Activated CD4-positive, alpha-beta T cell treated with anti-CD3 and anti-CD28 coated beads, Interleukin-2, Interleukin-4, amounts not matched to agents 100 ng/mL and 50 ng/mL, durations not matched to agents 16 hours and 8 hours (primary cell): Measurements from ENCODE around the gene WFIKKN2.
"Not testable (repeated sequence)": the region's sequence is repeated elsewhere in the genome, so short reads cannot be mapped to it uniquely, and the experiment has no call there.

Source experiments
- DNase-seq: peaks from one replicate; pipeline ENCODE4 v3.0.0-alpha.2; 2020; ENCODE audit warnings: low spot score

WFIKKN2 gene

GRCh38 chr17:50835301-50836234 lies at the start of gene WFIKKN2:
WFIKKN2 (plus strand) TSS chr17:50835586; CDS start chr17:50835938, 352 bp downstream.
- DNase-seq: no peak

GRCh38 chr17:50785946-50786570 lies 49.3 kb upstream of the WFIKKN2 start:
- DNase-seq: no peak

GRCh38 chr17:50787106-50787505 lies 48.3 kb upstream of the WFIKKN2 start:
- no peak for DNase-seq

- DNase-seq: no peak
Measured at GRCh38 chr17:50790618-50791017, 44.8 kb upstream of the WFIKKN2 start.

- no peak for DNase-seq
Measured at GRCh38 chr17:50792132-50792531, 43.3 kb upstream of the WFIKKN2 start.

- DNase-seq: no peak
Measured at GRCh38 chr17:50793007-50793406, 42.4 kb upstream of the WFIKKN2 start.

GRCh38 chr17:50794361-50794760 lies 41.0 kb upstream of the WFIKKN2 start:
- DNase-seq: no peak

- no peak for DNase-seq
Measured at GRCh38 chr17:50797135-50797810, 38.1 kb upstream of the WFIKKN2 start.

GRCh38 chr17:50798424-50799288 lies 36.7 kb upstream of the WFIKKN2 start:
- no peak for DNase-seq

GRCh38 chr17:50799582-50799981 lies 35.8 kb upstream of the WFIKKN2 start:
- no peak for DNase-seq

- DNase-seq: no peak
Measured at GRCh38 chr17:50800196-50800700, 35.1 kb upstream of the WFIKKN2 start.

- no peak for DNase-seq
Measured at GRCh38 chr17:50802609-50803571, 32.5 kb upstream of the WFIKKN2 start.

- no peak for DNase-seq
Measured at GRCh38 chr17:50803676-50804075, 31.7 kb upstream of the WFIKKN2 start.

- DNase-seq: not testable (repeated sequence)
Measured at GRCh38 chr17:50804749-50805475, 30.5 kb upstream of the WFIKKN2 start.

- no peak for DNase-seq
Measured at GRCh38 chr17:50805486-50805885, 29.9 kb upstream of the WFIKKN2 start.

GRCh38 chr17:50806141-50806643 lies 29.2 kb upstream of the WFIKKN2 start:
- DNase-seq: no peak

- DNase-seq: no peak
Measured at GRCh38 chr17:50807009-50807408, 28.4 kb upstream of the WFIKKN2 start.

- DNase-seq: no peak
Measured at GRCh38 chr17:50807675-50808074, 27.7 kb upstream of the WFIKKN2 start.

- DNase-seq: no peak
Measured at GRCh38 chr17:50808413-50808812, 27.0 kb upstream of the WFIKKN2 start.
